MM.1S (cell line): ENCODE data around the gene TBX1.

ENCODE experiments used
- DNase-seq: peaks from one replicate; pipeline ENCODE4 v3.0.0-alpha.2; 2015
- H2AFZ ChIP-seq: fragments of 300-600 bp; sonication (generic); 2 replicates; pipeline ENCODE4 v1.6.0; 2016; ENCODE audit warnings: antibody characterized with exemption, low read length
- H3F3A ChIP-seq: fragments of 300-600 bp; sonication (generic); 2 replicates; pipeline ENCODE4 v1.6.1; 2016; ENCODE audit warnings: mild to moderate bottlenecking, antibody characterized with exemption, low read length, moderate library complexity, mixed read lengths; ENCODE audit not compliant: insufficient read depth
- H3K27ac ChIP-seq: fragments of 300-600 bp; sonication (generic); 2 replicates; pipeline ENCODE4 v1.5.1; 2016; ENCODE audit warnings: mild to moderate bottlenecking, low read length
- H3K27me3 ChIP-seq: fragments of 300-600 bp; sonication (generic); replicated peaks from 2 replicates; pipeline ENCODE4 v1.6.0; 2016; ENCODE audit warnings: low read length; ENCODE audit not compliant: insufficient read depth
- H3K36me3 ChIP-seq: fragments of 300-600 bp; sonication (generic); replicated peaks from 2 replicates; pipeline ENCODE4 v1.6.1; 2016; ENCODE audit warnings: mild to moderate bottlenecking, low read length, mixed read lengths; ENCODE audit not compliant: insufficient read depth
- H3K4me1 ChIP-seq: fragments of 300-600 bp; sonication (generic); 2 replicates; pipeline ENCODE4 v1.6.1; 2016; ENCODE audit warnings: low read length, mixed read lengths
- H3K4me2 ChIP-seq: fragments of 300-600 bp; sonication (generic); 2 replicates; pipeline ENCODE4 v1.6.0; 2016; ENCODE audit warnings: low read depth, low read length
- H3K4me3 ChIP-seq: fragments of 300-600 bp; sonication (generic); 2 replicates; pipeline ENCODE4 v1.5.1; 2016; ENCODE audit warnings: low read length, mixed read lengths
- H3K79me2 ChIP-seq: fragments of 300-600 bp; sonication (generic); 2 replicates; pipeline ENCODE4 v1.6.1; 2016; ENCODE audit warnings: mixed run types, low read length, mixed read lengths
- H3K9ac ChIP-seq: fragments of 300-600 bp; sonication (generic); 2 replicates; pipeline ENCODE4 v1.6.1; 2016; ENCODE audit warnings: low read length, mixed read lengths
- H3K9me2 ChIP-seq: fragments of 300-600 bp; sonication (generic); replicated peaks from 2 replicates; pipeline ENCODE4 v1.6.1; 2016; ENCODE audit warnings: mild to moderate bottlenecking, low read length, mixed read lengths; ENCODE audit not compliant: insufficient read depth
- H3K9me3 ChIP-seq: fragments of 300-600 bp; sonication (generic); replicated peaks from 2 replicates; pipeline ENCODE4 v1.6.1; 2016; ENCODE audit warnings: mild to moderate bottlenecking, low read length, mixed read lengths; ENCODE audit not compliant: insufficient read depth
- H4K20me1 ChIP-seq: fragments of 300-600 bp; sonication (generic); 2 replicates; pipeline ENCODE4 v1.6.1; 2016; ENCODE audit warnings: mild to moderate bottlenecking, low read length, moderate library complexity, mixed read lengths; ENCODE audit not compliant: insufficient read depth
- CTCF ChIP-seq: fragments of 300-600 bp; sonication (generic); IDR thresholded peaks from 2 replicates; pipeline ENCODE4 v1.5.1; 2016; ENCODE audit warnings: antibody characterized with exemption, low read length, mixed read lengths
- EZH2 ChIP-seq: fragments of 300-600 bp; sonication (generic); optimal IDR thresholded peaks from 2 replicates; pipeline ENCODE3; 2017; ENCODE audit warnings: low read depth, mild to moderate bottlenecking, antibody characterized with exemption, low read length, mixed read lengths
- EZH2phosphoT487 ChIP-seq: fragments of 300-600 bp; sonication (generic); IDR thresholded peaks from 2 replicates; pipeline ENCODE4 v1.6.1; 2018; ENCODE audit warnings: antibody characterized with exemption, low read length

The TBX1 gene

GRCh38 chr22:19788661-19789225, 28.2 kb downstream of the TBX1 start:
- DNase-seq = no peak
- TF ChIP-seq EZH2phosphoT487 (no peak), EZH2 (no peak), CTCF (no peak)
- Histone ChIP-seq H4K20me1 (no peaks in the 10 kb centered on the region), H3K27me3 (no peaks in the 10 kb centered on the region), H3K4me2 (no peak overlapping the region), H3K36me3 (no peaks in the 10 kb centered on the region), H3K79me2 (no peaks in the 10 kb centered on the region), H2AFZ (no peak overlapping the region), H3K4me1 (no peaks in the 10 kb centered on the region), H3K9me3 (no peaks in the 10 kb centered on the region), H3K27ac (no peak overlapping the region), H3K9me2 (no peaks in the 10 kb centered on the region), H3K4me3 (no peak overlapping the region), H3F3A (no peaks in the 10 kb centered on the region), H3K9ac (no peak overlapping the region)

- H3K4me2 ChIP-seq = no peak overlapping the region
- no peaks in the 10 kb centered on the region for H3K4me1 ChIP-seq
- H3K9me2 ChIP-seq = no peaks in the 10 kb centered on the region
- H3F3A ChIP-seq = no peaks in the 10 kb centered on the region
- no peak for DNase-seq
- H3K36me3 ChIP-seq = no peaks in the 10 kb centered on the region
- H3K4me3 ChIP-seq = no peak overlapping the region
- no peak overlapping the region for H3K9ac ChIP-seq
- H2AFZ ChIP-seq = no peak overlapping the region
- H3K27me3 ChIP-seq = no peaks in the 10 kb centered on the region
- no peaks in the 10 kb centered on the region for H3K79me2 ChIP-seq
- no peak overlapping the region for H3K27ac ChIP-seq
- TF ChIP-seq EZH2 (no peak), EZH2phosphoT487 (no peak), CTCF (no peak)
- H4K20me1 ChIP-seq = no peaks in the 10 kb centered on the region
- no peaks in the 10 kb centered on the region for H3K9me3 ChIP-seq
Measured at GRCh38 chr22:19789406-19789805, 28.8 kb downstream of the TBX1 start.

GRCh38 chr22:19789828-19790227, 29.2 kb downstream of the TBX1 start:
- no peak for DNase-seq
- H3K9me3 ChIP-seq = no peaks in the 10 kb centered on the region
- TF ChIP-seq EZH2 (no peak), CTCF (no peak), EZH2phosphoT487 (no peak)
- H3K27ac ChIP-seq = no peak overlapping the region
- H3K4me3 ChIP-seq = no peak overlapping the region
- no peak overlapping the region for H2AFZ ChIP-seq
- H3K4me1 ChIP-seq = no peaks in the 10 kb centered on the region
- no peak overlapping the region for H3K9ac ChIP-seq
- H3K4me2 ChIP-seq = no peak overlapping the region
- no peaks in the 10 kb centered on the region for H4K20me1 ChIP-seq
- H3K79me2 ChIP-seq = no peaks in the 10 kb centered on the region
- H3K27me3 ChIP-seq = no peaks in the 10 kb centered on the region
- no peaks in the 10 kb centered on the region for H3F3A ChIP-seq
- H3K9me2 ChIP-seq = no peaks in the 10 kb centered on the region
- no peaks in the 10 kb centered on the region for H3K36me3 ChIP-seq
